Endothelial cell of umbilical vein (primary cell): ENCODE results near the gene TRERF1. TPM values are rescaled to one million over a fixed set of nuclear protein-coding genes. Genes with fewer than 3 reads are reported as not detected.

Source experiments
- BruUV-seq: library from RNA; stranded (reverse); fragments of 400-500 nt; replicated peaks from 2 replicates; lab custom pipeline; 2021; lab: Mats Ljungman, UMichigan
- CTCF ChIA-PET: fragments of 300-600, 350-600 bp; sonication (Branson Sonifier 250); formaldehyde crosslinking; loops from one replicate; lab custom pipeline; 2021; ENCODE audit warnings: antibody characterized with exemption, inconsistent platforms; lab: Charles Lee
- POLR2A ChIA-PET: fragments of 300-600, 350-600 bp; sonication (Branson Sonifier 250); formaldehyde crosslinking; loops from one replicate; lab custom pipeline; 2021; ENCODE audit warnings: antibody characterized with exemption, inconsistent platforms; lab: Charles Lee
- DNase-seq: peaks from one replicate; pipeline ENCODE4 v3.0.0-alpha.2; 2011; ENCODE audit warnings: low read depth, low spot score
- FAIRE-seq: peaks from 2 replicates; lab custom pipeline; 2011; peaks lifted over from hg19 to GRCh38; lab: Jason Lieb, UNC
- H2AFZ ChIP-seq: 2 replicates; pipeline ENCODE4 v1.6.0; 2012; ENCODE audit warnings: low read depth, low read length, control low read depth, inconsistent platforms
- H3K27ac ChIP-seq: 2 replicates; pipeline ENCODE4 v1.5.1; 2011; ENCODE audit warnings: low read depth, mild to moderate bottlenecking, control low read depth, low read length, moderate library complexity; ENCODE audit not compliant: insufficient read depth
- H3K27me3 ChIP-seq, 2 experiments: 2 replicates each; pipeline versions ENCODE4 v1.6.0 to v1.6.1; 2011; ENCODE audit warnings: low read length in 2 of 2, mixed read lengths in 1 of 2; ENCODE audit not compliant: control insufficient read depth in 2 of 2, insufficient read depth in 2 of 2
- H3K36me3 ChIP-seq, 2 experiments: 2 replicates in 1 of 2; 3 replicates in 1 of 2; pipeline ENCODE4 v1.5.1; 2011; ENCODE audit warnings: low read length in 2 of 2, mild to moderate bottlenecking in 1 of 2, moderate library complexity in 1 of 2; ENCODE audit not compliant: control insufficient read depth in 2 of 2, insufficient read depth in 2 of 2; ENCODE audit errors: extremely low read depth in 1 of 2
- H3K4me1 ChIP-seq: 3 replicates; pipeline ENCODE4 v1.5.1; 2011; ENCODE audit warnings: mild to moderate bottlenecking, low read length; ENCODE audit not compliant: control insufficient read depth, insufficient read depth; ENCODE audit errors: extremely low read depth
- H3K4me2 ChIP-seq: 2 replicates; pipeline ENCODE4 v1.6.1; 2011; ENCODE audit warnings: low read length, control low read depth, mixed read lengths; ENCODE audit not compliant: insufficient read depth
- H3K4me3 ChIP-seq, 3 experiments: fragments of 200-600 bp in 1 of 3; sonication (generic), shearing (Covaris generic) in 1 of 3; replicated peaks in 1 of 3; 2 replicates each; pipeline ENCODE4 v1.5.1; 2011 to 2016; ENCODE audit warnings: control low read depth in 3 of 3, low read length in 3 of 3, mild to moderate bottlenecking in 2 of 3, inconsistent platforms in 1 of 3, low read depth in 1 of 3, moderate library complexity in 1 of 3; ENCODE audit not compliant: insufficient read depth in 1 of 3
- H3K79me2 ChIP-seq: 2 replicates; pipeline ENCODE4 v1.6.0; 2012; ENCODE audit warnings: low read length, inconsistent platforms; ENCODE audit not compliant: control insufficient read depth, insufficient read depth
- H3K9ac ChIP-seq: replicated peaks from 2 replicates; pipeline ENCODE3; 2011; ENCODE audit warnings: low read length, control low read depth; ENCODE audit not compliant: insufficient read depth; ENCODE audit errors: extremely low read depth
- H3K9me1 ChIP-seq: replicated peaks from 3 replicates; pipeline ENCODE4 v1.6.0; 2011; ENCODE audit warnings: mild to moderate bottlenecking, low read length; ENCODE audit not compliant: control insufficient read depth, insufficient read depth; ENCODE audit errors: extremely low read depth
- H3K9me3 ChIP-seq: replicated peaks from 2 replicates; pipeline ENCODE4 v1.5.1; 2012; ENCODE audit warnings: low read length, inconsistent platforms; ENCODE audit not compliant: control insufficient read depth, insufficient read depth
- H4K20me1 ChIP-seq: replicated peaks from 2 replicates; pipeline ENCODE3; 2011; ENCODE audit warnings: mild to moderate bottlenecking, low read length; ENCODE audit not compliant: control insufficient read depth, insufficient read depth; ENCODE audit errors: extremely low read depth
- CTCF ChIP-seq, 2 donors: IDR thresholded peaks; 1 replicate in 1 of 2; 2 replicates in 1 of 2; pipeline ENCODE4 v1.5.1; 2011; ENCODE audit warnings: low read length in 2 of 2, mild to moderate bottlenecking in 2 of 2, moderate library complexity in 2 of 2, control low read depth in 1 of 2, inconsistent platforms in 1 of 2, low read depth in 1 of 2; ENCODE audit not compliant: insufficient read depth in 1 of 2; ENCODE audit errors: extremely low read depth in 1 of 2
- EZH2 ChIP-seq: IDR thresholded peaks from 2 replicates; pipeline ENCODE4 v1.6.1; 2012; ENCODE audit warnings: borderline replicate concordance, low read depth, mild to moderate bottlenecking, moderate library complexity, low read length, inconsistent platforms; ENCODE audit not compliant: severe bottlenecking
- GATA2 ChIP-seq: IDR thresholded peaks from 2 replicates; pipeline ENCODE4 v1.7.0; 2011; ENCODE audit warnings: low read depth, mild to moderate bottlenecking, moderate library complexity, mixed read lengths, low read length; ENCODE audit not compliant: insufficient read length, insufficient read depth
- MYC ChIP-seq: IDR thresholded peaks from one replicate; pipeline ENCODE4 v1.6.1; 2011; ENCODE audit warnings: mild to moderate bottlenecking, low read depth, low read length
- POLR2AphosphoS5 ChIP-seq: IDR thresholded peaks from 2 replicates; pipeline ENCODE4 v1.6.1; 2012; ENCODE audit warnings: low read depth, mild to moderate bottlenecking, control low read depth, low read length, moderate library complexity; ENCODE audit not compliant: insufficient read depth
- dilution Hi-C: fragments of 300-500 bp; cut with MboI; formaldehyde crosslinking; loops from one replicate; pipeline ENCODE4 v1.15.0; 2019; ENCODE audit warnings: low sequenced_read_pairs; ENCODE audit not compliant: extremely low pct_ligation_motif_present
- intact Hi-C: fragments of 100-400 bp; cut with micrococcal nuclease; formaldehyde crosslinking; loops from one replicate; pipeline ENCODE4 v1.10.0; 2022
- polyA plus RNA-seq, 4 experiments: library from polyadenylated mRNA; depleted of rRNA in 3 of 4; stranded (reverse) in 3 of 4; unstranded in 1 of 4; fragments of >200 nt; gene quantifications; 2 replicates each; pipeline versions ENCODE4 v1.2.1 to v1.2.3, GENCODE V29; 2011 to 2012; ENCODE audit warnings: missing spikeins in 1 of 4
- total RNA-seq: library from RNA; stranded (reverse); gene quantifications from 2 replicates; pipeline ENCODE4 v1.2.3, GENCODE V29; 2021
- TF ChIP-seq, protein P1 (sequence below): IDR thresholded peaks from 2 replicates; pipeline ENCODE4 v1.6.1; 2011; ENCODE audit not compliant: insufficient read depth, insufficient read length

Gene TRERF1
- total and polyA plus RNA-seq, 2 donors (not counting 3 experiments of a cell fraction or from before 2014, with no cell fraction given): 0.73 to 5.5 TPM

- Histone ChIP-seq H3K4me3 (no peak overlapping the region), H3K79me2 (no peaks in the 10 kb centered on the region), H3K9me1 (no peaks in the 10 kb centered on the region), H3K9me3 (no peaks in the 10 kb centered on the region), H3K36me3 (no peaks in the 10 kb centered on the region), H3K27ac (no peak overlapping the region), H3K9ac (no peak overlapping the region), H3K27me3 (no peaks in the 10 kb centered on the region), H2AFZ (no peak overlapping the region), H3K4me1 (peaks cover 2% of the 10 kb centered on the region), H3K4me2 (no peak overlapping the region), H4K20me1 (no peaks in the 10 kb centered on the region)
- ChIA-PET CTCF (no interaction called here), POLR2A (no interaction called here)
- FAIRE-seq (no peak), DNase-seq (no peak)
- TF ChIP-seq CTCF (IDR thresholded peaks at IDR 0.05; ENCODE audit: extremely low read depth in 1 of 2, insufficient read depth in 1 of 2, low read depth in 1 of 2, low read length in 2 of 2): no peak
- TF ChIP-seq GATA2: no peak
- TF ChIP-seq, protein P1, sequence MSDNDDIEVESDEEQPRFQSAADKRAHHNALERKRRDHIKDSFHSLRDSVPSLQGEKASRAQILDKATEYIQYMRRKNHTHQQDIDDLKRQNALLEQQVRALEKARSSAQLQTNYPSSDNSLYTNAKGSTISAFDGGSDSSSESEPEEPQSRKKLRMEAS: no peak
- TF ChIP-seq MYC: no peak
- dilution Hi-C loops: no loop called here
- intact Hi-C loops: no loop called here
- no TSS peak for BruUV-seq
Measured at GRCh38 chr6:42321976-42322375, 129.8 kb downstream of the TRERF1 start.

- Histone ChIP-seq H3K9me1 (no peaks in the 10 kb centered on the region), H3K36me3 (no peaks in the 10 kb centered on the region), H3K9me3 (no peaks in the 10 kb centered on the region), H3K79me2 (no peaks in the 10 kb centered on the region), H3K4me2 (no peak overlapping the region), H3K4me1 (peaks cover 14% of the 10 kb centered on the region), H3K27me3 (no peaks in the 10 kb centered on the region), H3K9ac (no peak overlapping the region), H2AFZ (no peak overlapping the region), H3K4me3 (no peak overlapping the region), H3K27ac (no peak overlapping the region), H4K20me1 (no peaks in the 10 kb centered on the region)
- BruUV-seq: no TSS peak
- TF ChIP-seq POLR2AphosphoS5: no peak
- no peak for TF ChIP-seq MYC
- no peak for TF ChIP-seq EZH2
- intact Hi-C loops: no loop called here
- CTCF ChIA-PET: interaction anchor here (1.6 kb wide), 1 partner anchor 227 kb away, joined by 4 read pairs; no protein-coding TSS in a partner anchor
- dilution Hi-C loops: no loop called here
- FAIRE-seq: no peak
- DNase-seq: no peak
- POLR2A ChIA-PET: no interaction called here
Measured at GRCh38 chr6:42320762-42321161, 131.0 kb downstream of the TRERF1 start.
